Uterus (tissue), 4 donors: Measurements from ENCODE around the gene TM4SF20. TPM values are rescaled to one million over a fixed set of nuclear protein-coding genes. Genes with fewer than 3 reads are reported as not detected.

ENCODE experiments used
- DNase-seq, 2 donors: peaks; one replicate each; pipeline ENCODE4 v3.0.0-alpha.2; 2019 to 2020
- H3K27ac ChIP-seq, 2 donors: fragments of 200-600 bp; sonication (generic); 1 replicate in 1 of 2; 2 replicates in 1 of 2; pipeline ENCODE4 v1.5.1; 2016 to 2018
- H3K27me3 ChIP-seq, 2 donors: fragments of 200-600 bp; sonication (generic); one replicate each; pipeline ENCODE4 v1.5.1; 2018 to 2019; ENCODE audit warnings: control low read depth in 1 of 2
- H3K36me3 ChIP-seq, 2 donors: fragments of 200-600 bp; sonication (generic); one replicate each; pipeline ENCODE4 v1.5.1; 2019; ENCODE audit warnings: control low read depth in 1 of 2
- H3K4me1 ChIP-seq, 2 donors: fragments of 200-600 bp; sonication (generic); one replicate each; pipeline ENCODE4 v1.5.1; 2018 to 2019; ENCODE audit warnings: control low read depth in 1 of 2
- H3K4me3 ChIP-seq, 2 donors: fragments of 200-600 bp; sonication (generic); 1 replicate in 1 of 2; 2 replicates in 1 of 2; pipeline ENCODE4 v1.5.1; 2018 to 2019; ENCODE audit warnings: mild to moderate bottlenecking in 1 of 2
- H3K9me3 ChIP-seq, 2 donors: fragments of 200-600 bp; sonication (generic); one replicate each; pipeline ENCODE4 v1.5.1; 2019; ENCODE audit warnings: control low read depth in 1 of 2
- CTCF ChIP-seq, 4 experiments: fragments of 200-600 bp in 2 of 4; fragments of 450-650 bp in 2 of 4; sonication (generic) in 2 of 4; IDR thresholded peaks; one replicate each; pipeline ENCODE4 v1.5.1; 2016 to 2019; ENCODE audit warnings: antibody characterized with exemption in 4 of 4, mild to moderate bottlenecking in 2 of 4, moderate library complexity in 1 of 4
- POLR2A ChIP-seq, 2 donors: fragments of 450-650 bp; IDR thresholded peaks; one replicate each; pipeline ENCODE4 v1.6.1; 2016; ENCODE audit warnings: antibody characterized with exemption in 2 of 2, mild to moderate bottlenecking in 1 of 2, moderate library complexity in 1 of 2
- intact Hi-C: fragments of 100-400 bp; cut with DNase I; formaldehyde crosslinking; loops from one replicate; pipeline ENCODE4 v1.15.1; 2023; ENCODE audit warnings: low total_unique reads
- total RNA-seq, 4 donors: library from RNA; depleted of rRNA in 3 of 4; stranded (reverse); fragments of >200 nt in 3 of 4; gene quantifications; one replicate each; pipeline versions ENCODE4 v1.1.0 to v1.2.4, GENCODE V29; 2014 to 2023
- donor health status: DM: yes; HTN: yes; CAD: no.

Gene TM4SF20
- total RNA-seq, 4 donors from 2014 or later: not detected

- H3K4me3 ChIP-seq: no peak overlapping the region
- H3K27ac ChIP-seq: no peak overlapping the region
- no peak for DNase-seq
Measured at GRCh38 chr2:227370791-227371312, 8.3 kb downstream of the TM4SF20 start.

GRCh38 chr2:227370092-227370491 lies 9.0 kb downstream of the TM4SF20 start:
- no peaks in the 10 kb centered on the region for H3K36me3 ChIP-seq
- no peak for TF ChIP-seq POLR2A (IDR thresholded peaks at IDR 0.05)
- TF ChIP-seq CTCF (IDR thresholded peaks at IDR 0.05): no peak
- no peak overlapping the region for H3K4me3 ChIP-seq
- no peak for DNase-seq
- no peaks in the 10 kb centered on the region for H3K27me3 ChIP-seq
- no peak overlapping the region for H3K27ac ChIP-seq
- H3K4me1 ChIP-seq: no peaks in the 10 kb centered on the region
- no peaks in the 10 kb centered on the region for H3K9me3 ChIP-seq
- intact Hi-C loops: no loop called here

More at GRCh38 chr2:227370791-227371312, 8.3 kb downstream of the TM4SF20 start:
- Histone ChIP-seq H3K27me3 (no peaks in the 10 kb centered on the region), H3K9me3 (no peaks in the 10 kb centered on the region), H3K4me1 (no peaks in the 10 kb centered on the region), H3K36me3 (no peaks in the 10 kb centered on the region)
- intact Hi-C loops: no loop called here
- no peak for TF ChIP-seq POLR2A (IDR thresholded peaks at IDR 0.05)
- TF ChIP-seq CTCF (IDR thresholded peaks at IDR 0.05): no peak

- Histone ChIP-seq H3K27ac (no peak overlapping the region), H3K4me3 (no peak overlapping the region), H3K36me3 (no peaks in the 10 kb centered on the region), H3K4me1 (no peaks in the 10 kb centered on the region), H3K9me3 (no peaks in the 10 kb centered on the region), H3K27me3 (no peaks in the 10 kb centered on the region)
- intact Hi-C loops: no loop called here
- DNase-seq: no peak
- TF ChIP-seq POLR2A (IDR thresholded peaks at IDR 0.05): no peak
- TF ChIP-seq CTCF (IDR thresholded peaks at IDR 0.05): no peak
Measured at GRCh38 chr2:227368574-227368973, 10.5 kb downstream of the TM4SF20 start.

DNA sequence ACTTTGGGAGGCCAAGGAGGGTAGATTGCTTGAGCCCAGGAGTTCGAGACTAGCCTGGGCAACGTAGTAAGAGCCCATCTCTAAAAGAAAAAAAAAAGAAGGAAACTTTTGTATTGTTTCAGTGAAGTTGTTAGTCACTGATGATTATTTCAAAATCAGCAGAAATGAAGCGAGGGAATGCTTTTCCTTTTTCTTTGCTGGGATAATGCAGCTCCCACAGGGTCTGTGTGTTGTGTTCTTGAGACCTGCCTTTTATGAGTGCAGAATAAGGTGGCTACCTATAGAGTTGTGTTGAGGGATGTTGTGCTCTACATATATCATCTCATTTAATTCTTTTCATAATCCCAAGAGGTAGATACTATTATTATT lies 11.7 kb downstream of the TM4SF20 start:
- no peaks in the 10 kb centered on the region for H3K27me3 ChIP-seq
- H3K27ac ChIP-seq: no peak overlapping the region
- no peak overlapping the region for H3K4me3 ChIP-seq
- H3K9me3 ChIP-seq: no peaks in the 10 kb centered on the region
- no peaks in the 10 kb centered on the region for H3K4me1 ChIP-seq
- no peaks in the 10 kb centered on the region for H3K36me3 ChIP-seq
- TF ChIP-seq CTCF (IDR thresholded peaks at IDR 0.05): no peak
- TF ChIP-seq POLR2A (IDR thresholded peaks at IDR 0.05): no peak
- intact Hi-C loops: no loop called here
- no peak for DNase-seq

- DNase-seq: no peak
- no peaks in the 10 kb centered on the region for H3K9me3 ChIP-seq
- H3K36me3 ChIP-seq: no peaks in the 10 kb centered on the region
- H3K4me1 ChIP-seq: no peaks in the 10 kb centered on the region
- H3K27ac ChIP-seq: no peak overlapping the region
- no peaks in the 10 kb centered on the region for H3K27me3 ChIP-seq
- H3K4me3 ChIP-seq: no peak overlapping the region
- TF ChIP-seq POLR2A (IDR thresholded peaks at IDR 0.05) (no peak), CTCF (IDR thresholded peaks at IDR 0.05) (no peak)
- intact Hi-C loops: no loop called here
Measured at GRCh38 chr2:227366769-227367426, 12.2 kb downstream of the TM4SF20 start.
